ENCODE data around the gene MAP2K2.
A peak's percentile ranks its signal among the peaks of the same experiment; 100 is the strongest.

Gene MAP2K2

DNA sequence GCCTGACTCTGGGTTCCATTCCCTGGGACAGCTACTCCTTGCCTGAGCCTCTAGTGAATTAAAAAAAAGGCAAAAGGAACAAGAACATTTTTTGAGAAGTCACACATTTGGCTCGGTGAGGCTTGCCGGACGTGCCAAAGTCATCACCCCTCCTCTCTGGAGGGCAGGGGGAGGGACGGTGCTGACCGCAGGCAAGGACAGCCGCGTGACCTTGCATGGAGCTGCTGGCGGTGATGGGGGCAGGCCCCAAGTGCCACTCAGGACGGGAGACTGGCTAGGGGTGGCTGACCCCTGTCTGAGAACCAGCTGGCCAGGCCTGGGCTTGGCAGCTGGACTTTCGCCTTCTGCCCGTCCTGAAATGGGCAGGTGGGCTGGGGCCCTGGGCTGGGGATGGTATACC lies 26.4 kb downstream of the MAP2K2 start:
- no peak for DNase-seq

DNA sequence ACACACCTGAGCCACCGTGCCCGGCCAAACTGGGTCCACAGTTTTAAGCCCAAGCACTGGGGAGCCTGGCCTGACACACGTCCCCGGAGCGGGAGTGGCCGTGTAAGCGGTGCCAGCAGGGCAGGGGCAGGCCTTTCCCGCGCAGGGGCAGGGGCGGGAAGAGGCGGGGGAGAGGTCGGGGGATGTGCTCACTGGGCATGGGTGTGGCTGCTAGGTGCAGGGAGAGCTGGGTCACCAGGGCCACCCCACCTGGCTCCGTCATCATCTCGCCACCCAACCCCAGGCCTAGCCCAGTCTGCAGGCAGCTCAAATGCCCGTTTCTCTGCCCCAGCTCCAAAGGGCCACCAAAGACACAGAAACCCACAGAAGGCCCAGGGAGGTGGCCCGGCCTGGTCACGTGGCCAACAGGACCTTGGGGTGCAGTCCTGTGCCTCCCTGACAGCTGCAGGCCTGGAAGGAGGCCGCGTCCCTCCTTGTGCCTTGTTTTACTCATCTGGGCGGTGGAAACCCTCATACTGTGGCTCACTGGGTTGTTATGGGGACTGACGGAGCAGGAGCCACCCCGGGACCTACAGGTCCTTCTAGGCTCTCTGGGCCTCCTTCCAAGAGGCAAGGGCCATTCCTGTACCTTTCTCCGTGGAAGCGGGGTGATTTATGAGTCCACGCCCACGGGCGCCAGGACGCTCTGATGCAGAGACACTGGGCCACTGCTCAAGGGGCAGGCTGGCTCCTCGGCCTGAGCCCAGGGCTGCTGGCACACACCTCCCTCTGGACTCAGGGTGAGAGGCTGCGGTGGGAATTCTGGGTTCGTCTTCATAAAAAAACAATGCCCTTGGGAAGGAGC lies 27.7 kb downstream of the MAP2K2 start:
- DNase-seq: no peak

DNA sequence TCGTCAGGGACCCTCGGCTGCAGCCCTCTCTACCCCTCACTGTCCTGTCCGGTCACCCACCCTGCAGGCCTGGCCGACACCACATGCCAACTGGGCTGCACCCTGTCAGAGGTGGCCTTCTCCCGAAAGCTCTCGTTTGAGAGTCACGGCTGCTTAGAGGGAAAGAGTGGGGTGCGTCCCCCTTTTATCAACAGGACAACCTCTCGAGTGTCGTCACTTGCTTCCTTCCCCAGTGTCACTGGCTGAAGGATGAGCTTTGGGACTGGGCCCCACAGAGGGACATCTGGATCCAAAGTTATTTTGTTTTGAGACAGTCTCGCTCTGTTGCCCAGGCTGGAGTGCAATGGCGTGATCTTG lies 28.5 kb downstream of the MAP2K2 start:
- no peak for DNase-seq

GRCh38 chr19:4094761-4095487 lies 29.0 kb downstream of the MAP2K2 start:
- DNase-seq: no peak

GRCh38 chr19:4094291-4094690 lies 29.6 kb downstream of the MAP2K2 start:
- no peak for DNase-seq

- no peak for DNase-seq
Observed at GRCh38 chr19:4093643-4094175, 30.2 kb downstream of the MAP2K2 start.

- peak; percentile 53 for DNase-seq
Observed at GRCh38 chr19:4090356-4091220, 33.3 kb downstream of the MAP2K2 start.

GRCh38 chr19:4089946-4090345 lies 34.0 kb downstream of the MAP2K2 start:
- DNase-seq: no peak

DNA sequence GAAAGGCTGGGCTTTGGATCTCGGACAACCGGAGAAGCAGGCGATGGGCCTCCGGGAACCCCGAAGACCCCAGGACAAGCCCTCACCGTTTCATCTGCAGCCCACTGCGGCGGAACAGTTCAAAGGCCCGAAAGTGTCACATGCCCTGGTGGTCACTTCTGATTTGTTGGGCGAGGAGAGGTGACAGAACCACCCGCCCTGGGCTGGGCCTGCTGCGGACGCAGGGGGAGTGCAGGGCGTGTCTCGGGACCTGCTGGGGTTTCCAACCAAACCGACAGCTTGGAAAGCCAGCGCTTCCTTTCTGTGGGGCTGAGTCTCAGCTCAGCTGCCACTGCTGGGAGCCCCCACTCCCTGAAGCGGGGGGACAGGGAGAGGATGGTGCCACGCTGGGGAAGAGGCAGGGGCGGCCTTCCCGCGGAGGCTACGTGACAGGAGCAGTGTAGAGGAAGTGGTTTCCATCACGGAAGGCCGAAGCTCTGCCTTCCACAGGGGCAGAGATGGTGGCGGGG lies 34.5 kb downstream of the MAP2K2 start:
- DNase-seq: peak; percentile 91

DNA sequence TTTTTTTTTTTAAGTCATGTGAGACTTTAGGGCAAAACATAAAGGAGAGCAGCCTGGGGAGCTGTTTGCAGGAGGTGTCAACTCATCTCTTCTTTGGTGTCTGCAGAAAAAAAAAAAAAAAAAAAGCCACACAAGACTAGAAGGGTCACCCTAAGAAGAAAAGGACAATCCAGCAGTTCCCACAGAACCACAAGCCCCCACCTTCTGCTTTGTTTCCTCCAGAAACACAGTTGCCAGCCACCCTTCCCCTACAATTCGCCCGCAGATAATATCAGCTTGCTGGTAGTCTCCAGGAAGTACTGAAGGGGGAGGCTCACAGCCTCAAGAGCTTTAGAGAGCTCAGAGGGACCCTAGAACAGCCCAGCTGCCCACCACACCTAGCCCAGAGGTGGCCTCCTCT lies 34.9 kb downstream of the MAP2K2 start:
- DNase-seq: peak; percentile 87

- DNase-seq: peak; percentile 48
Observed at GRCh38 chr19:4087787-4088679, 35.9 kb downstream of the MAP2K2 start.

GRCh38 chr19:4086411-4086867 lies 37.5 kb downstream of the MAP2K2 start:
- DNase-seq: no peak

DNA sequence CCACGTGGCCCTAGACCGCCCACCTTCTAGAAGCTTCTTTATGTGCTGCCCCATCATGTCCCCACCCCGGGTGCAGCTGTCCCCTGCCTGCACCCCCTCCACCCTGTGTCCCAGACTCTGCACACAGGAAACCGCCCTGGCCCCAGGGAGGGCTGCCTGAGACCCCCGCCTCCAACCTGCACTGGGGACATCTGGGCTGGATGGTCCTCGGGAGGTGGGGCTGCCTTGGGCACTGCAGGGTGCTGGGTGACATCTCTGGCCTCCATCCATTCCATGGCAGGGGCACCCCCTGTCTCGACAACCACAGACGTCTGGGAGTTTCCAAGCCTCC lies 39.4 kb downstream of the MAP2K2 start:
- no peak for DNase-seq

DNA sequence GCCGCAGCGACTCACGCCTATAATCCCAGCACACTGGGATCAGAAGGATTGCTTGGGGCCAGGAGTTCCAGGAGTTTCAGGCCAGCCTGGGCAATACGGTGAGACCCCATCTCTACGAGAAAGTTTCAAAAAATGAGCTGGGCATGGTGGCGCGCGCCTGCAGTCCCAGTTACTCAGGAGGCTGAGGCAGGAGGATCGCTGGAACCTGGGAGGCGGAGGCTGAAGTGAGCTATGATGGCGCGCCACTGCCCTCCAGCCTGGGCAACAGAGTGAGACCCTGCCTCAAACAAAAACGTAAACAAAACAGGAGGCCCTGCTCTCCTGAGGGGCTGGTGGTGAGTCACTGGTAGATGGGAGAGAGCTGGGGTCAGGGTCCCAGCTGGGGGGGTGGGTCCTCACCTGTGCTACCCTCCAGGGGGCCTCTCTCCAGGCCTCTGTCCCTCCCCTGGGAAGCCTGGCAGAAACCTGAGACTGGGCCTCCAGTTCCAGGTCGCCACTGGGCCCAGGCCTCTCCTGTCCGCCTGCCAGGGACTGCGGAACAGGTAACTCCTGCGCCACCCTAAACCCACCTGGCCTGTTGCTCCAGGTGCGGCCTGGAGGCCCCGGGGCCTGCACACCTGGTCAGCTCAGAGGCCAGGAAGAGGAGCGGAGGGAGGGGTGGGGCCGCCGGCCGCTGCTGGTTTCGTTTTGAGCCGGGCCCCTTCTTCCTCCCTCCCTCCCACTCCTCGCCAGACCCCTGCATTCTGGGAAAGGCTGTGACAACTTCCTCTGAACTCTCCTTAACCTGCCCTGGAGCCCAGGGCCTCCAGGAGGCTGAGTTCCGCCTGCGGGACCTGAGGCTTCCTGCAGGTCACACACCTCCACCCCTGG lies 40.0 kb downstream of the MAP2K2 start:
- DNase-seq: peak; percentile 33

GRCh38 chr19:4082172-4082571 lies 41.8 kb downstream of the MAP2K2 start:
- DNase-seq: no peak

- DNase-seq: no peak
Observed at GRCh38 chr19:4081441-4082129, 42.3 kb downstream of the MAP2K2 start.

DNA sequence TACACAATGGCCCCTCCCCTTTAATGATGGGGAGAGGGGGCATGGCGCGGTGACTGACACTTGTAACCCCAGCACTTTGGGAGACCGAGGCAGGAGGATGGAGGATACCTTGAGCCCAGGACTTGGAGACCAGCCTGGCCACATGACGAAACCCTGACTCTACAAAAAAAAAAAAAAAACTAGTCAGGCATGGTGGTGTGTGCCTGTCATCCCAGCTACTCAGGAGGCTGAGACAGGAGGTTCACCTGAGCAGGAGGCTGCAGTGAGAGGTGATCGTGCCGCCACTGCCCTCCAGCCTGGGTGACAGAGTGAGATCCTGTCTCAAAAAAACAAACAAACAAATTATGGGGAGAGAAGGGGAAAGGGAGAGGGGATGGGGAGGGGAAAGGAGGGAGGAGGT lies 43.4 kb downstream of the MAP2K2 start:
- no peak for DNase-seq

- DNase-seq: peak; percentile 76
Observed at GRCh38 chr19:4077800-4078684, 45.9 kb downstream of the MAP2K2 start.

GRCh38 chr19:4077007-4077374 lies 46.9 kb downstream of the MAP2K2 start:
- DNase-seq: no peak

All from MV-4-11 (cell line).